GM19240 (cell line): ENCODE results near the gene ARPP21.
"Not testable (repeated sequence)": the region's sequence is repeated elsewhere in the genome, so short reads cannot be mapped to it uniquely, and the experiment has no call there.

Source experiments
- DNase-seq: peaks from one replicate; pipeline ENCODE4 v3.0.0; 2011; ENCODE audit warnings: low spot score; ENCODE audit not compliant: insufficient read length

The ARPP21 gene

DNA sequence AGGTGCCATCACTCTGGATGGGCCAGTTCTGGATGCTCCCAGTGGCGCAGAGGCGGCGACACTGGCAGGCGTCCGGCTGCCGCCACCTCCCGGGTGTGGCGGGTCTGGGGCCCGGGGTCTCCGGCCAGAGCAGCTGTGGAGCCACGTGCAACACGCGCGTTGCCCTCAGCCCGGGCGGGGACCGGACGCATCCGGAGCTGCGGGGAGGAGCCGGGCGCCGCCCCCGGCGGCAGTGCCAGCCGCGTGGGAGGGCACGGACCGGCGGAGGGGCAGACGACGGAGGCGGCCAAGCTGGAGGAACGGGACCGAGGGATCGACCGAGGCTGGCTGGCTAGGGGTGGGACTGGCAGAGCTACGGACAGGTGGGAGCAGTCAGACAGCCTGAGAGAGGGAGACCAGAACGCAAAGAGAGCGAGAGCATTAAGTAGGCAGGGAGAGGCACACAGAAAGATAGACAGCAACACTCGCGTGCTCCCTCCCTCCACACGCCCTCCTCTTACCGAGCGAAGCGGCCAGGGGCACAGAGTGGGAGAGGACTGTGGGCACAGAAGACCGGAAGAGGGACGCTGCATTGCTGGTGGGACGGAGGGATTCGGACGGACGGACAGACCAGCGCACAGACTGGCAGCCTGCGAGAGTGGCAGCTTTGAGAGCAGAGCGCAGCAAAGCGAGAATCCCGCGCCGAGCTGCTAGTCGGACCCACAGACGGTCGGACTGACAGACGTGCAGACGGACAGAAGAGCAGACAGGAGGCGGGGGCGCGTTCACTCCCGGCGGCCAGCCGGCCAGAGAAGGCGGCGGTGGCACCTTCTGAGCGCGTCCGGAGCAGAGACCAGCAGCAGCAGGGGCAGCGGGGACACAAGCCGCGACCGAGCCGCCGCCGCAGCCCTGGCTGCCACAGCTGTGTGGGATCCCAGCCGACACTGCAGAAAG lies at the start of gene ARPP21:
ARPP21 (plus strand) TSS at position 272 of the 933 bp plus-strand sequence. CDS start 42,227 bp downstream, outside the sequence.
- DNase-seq: no peak

DNA sequence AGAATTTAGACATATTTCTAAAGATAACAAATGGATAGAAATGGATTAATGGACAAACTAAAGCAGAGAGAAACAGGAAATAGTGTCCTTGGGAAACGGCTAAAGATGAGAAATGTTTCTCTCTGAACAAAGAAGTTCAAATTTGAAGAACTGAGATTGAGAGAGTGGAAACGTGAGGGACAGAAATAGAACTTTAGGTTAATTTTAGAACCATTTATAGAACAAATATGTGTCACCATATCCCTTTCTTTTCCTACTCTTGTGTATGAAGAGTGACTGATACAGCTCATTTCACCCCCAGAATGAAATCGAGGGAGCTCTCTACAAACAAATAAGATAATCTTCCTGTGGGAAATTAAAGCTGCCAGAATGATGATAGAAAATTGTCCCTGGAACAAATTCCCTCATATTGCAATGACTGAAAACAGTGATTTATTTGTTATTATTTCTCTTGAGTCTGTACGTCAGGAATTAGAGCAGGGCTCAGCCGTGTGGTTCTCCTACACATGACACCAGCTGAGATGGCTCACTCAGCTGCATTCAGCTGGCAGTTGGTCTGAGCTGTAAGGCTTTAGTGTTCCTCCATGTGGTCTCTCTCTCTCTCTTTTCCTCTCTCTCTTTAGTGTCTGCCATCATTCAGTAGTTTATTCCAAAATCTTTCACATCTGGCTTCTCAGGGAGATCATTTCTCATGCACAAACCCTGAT lies 46.6 kb upstream of the ARPP21 start:
- no peak for DNase-seq

- DNase-seq: no peak
Measured at GRCh38 chr3:35594739-35595138, 44.6 kb upstream of the ARPP21 start.

DNA sequence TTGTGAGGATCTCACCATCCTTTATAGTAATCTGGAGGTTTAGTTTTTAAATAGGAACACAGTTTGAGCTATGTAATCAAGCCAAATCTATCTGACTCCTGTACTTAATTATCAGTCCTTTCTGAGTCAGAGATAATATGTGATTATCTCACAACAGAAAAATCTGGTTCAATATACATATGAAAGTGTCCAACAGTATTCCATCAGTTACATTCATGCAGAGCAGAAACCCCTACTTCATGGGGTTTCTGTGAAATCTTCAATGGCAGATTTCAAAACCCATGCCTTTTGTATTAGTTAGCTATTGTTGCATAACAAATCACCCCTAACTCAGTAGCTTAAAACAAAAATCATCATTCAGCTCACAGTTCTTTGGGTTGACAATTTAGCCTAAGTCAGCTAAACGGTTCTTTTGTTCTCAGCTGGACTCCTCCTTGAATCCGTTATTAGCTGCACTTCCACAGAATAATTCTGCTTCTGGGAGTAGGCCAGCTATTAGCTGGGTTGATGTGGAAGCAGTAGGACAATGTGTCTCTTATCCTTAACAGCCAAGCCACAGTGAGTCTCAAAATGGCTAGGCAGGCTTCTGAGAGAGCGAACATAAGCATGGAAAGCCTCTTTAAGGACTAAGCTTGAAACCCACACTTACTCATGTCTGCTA lies 42.9 kb upstream of the ARPP21 start:
- DNase-seq: no peak

GRCh38 chr3:35597490-35597889 lies 41.8 kb upstream of the ARPP21 start:
- DNase-seq: no peak

DNA sequence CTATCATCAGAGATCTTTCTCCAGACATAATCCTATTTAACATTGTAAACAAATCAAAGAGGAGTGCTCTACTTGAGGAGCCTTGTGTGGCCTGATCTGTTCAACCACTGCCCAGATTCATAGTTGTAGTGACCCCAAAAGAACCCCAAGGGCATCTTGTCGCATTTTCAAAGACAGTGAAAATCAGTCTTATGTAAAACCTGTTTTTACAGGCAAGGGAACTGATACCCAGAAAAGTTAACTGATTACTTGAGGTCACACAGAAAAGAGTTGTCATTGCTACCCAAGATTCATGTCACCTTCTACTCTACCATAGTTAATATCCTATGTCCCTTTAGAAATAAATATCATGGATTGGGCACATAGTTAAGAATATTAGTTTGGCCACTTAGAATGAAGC lies 40.5 kb upstream of the ARPP21 start:
- DNase-seq: no peak

DNA sequence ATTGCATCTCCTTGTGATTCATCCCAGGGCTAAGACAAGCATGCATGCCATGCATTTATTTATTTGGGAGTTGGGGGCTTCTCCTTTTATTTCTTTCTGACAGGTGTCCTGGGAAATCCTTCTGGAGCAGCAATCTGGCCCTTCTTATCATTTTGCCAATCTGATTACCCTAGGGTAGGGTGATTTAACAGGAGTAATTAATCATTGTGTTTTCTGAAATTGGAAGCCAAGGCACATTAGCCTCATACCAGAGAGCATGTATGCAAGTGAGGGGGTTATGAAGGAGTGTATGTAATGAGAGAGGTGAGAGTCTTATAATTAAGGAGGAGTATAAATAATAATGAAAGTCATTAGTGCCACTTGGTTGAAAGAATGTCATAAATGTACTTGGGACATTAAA lies 37.4 kb upstream of the ARPP21 start:
- DNase-seq: no peak

GRCh38 chr3:35602395-35602936 lies 36.9 kb upstream of the ARPP21 start:
- DNase-seq: no peak

DNA sequence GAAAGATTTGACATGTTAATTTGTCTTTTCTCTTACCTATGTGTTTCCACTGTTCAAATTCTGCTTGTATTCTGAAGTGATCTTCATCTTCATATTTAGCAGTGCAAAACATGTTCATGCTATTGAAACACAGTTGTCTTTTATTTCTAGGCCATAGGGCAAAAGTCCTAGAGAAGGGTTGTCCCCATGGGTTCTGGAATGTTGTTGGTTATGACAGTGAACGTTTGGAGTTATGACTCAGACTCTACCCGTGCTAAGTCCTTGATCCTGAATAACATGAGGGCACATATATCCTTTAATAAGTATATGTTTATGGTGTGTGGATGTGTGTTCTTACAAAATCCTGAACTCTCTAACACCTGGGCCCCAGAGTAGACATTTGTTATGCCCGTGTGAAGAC lies 23.0 kb upstream of the ARPP21 start:
- DNase-seq: no peak

- no peak for DNase-seq
Measured at GRCh38 chr3:35617370-35617769, 22.0 kb upstream of the ARPP21 start.

GRCh38 chr3:35620238-35620637 lies 19.1 kb upstream of the ARPP21 start:
- not testable (repeated sequence) for DNase-seq

DNA sequence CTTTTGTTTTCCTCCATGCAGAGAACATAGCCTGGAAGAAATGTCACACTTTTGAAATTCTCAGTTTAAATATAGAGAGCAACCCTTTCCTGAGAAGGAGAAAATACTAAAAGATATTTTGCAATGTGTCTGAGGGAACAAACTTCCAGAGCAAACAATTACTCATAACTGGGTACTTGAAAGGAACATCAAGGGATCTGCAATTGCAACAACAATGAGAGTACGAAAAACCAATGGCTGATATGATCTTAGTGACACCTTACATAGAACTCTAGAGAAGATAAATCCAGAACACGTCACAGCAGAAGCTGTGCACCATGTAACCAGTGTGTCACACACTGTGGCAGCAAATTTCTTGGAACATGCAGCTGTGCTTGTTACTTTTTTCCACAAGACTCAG lies 14.6 kb upstream of the ARPP21 start:
- DNase-seq: no peak

DNA sequence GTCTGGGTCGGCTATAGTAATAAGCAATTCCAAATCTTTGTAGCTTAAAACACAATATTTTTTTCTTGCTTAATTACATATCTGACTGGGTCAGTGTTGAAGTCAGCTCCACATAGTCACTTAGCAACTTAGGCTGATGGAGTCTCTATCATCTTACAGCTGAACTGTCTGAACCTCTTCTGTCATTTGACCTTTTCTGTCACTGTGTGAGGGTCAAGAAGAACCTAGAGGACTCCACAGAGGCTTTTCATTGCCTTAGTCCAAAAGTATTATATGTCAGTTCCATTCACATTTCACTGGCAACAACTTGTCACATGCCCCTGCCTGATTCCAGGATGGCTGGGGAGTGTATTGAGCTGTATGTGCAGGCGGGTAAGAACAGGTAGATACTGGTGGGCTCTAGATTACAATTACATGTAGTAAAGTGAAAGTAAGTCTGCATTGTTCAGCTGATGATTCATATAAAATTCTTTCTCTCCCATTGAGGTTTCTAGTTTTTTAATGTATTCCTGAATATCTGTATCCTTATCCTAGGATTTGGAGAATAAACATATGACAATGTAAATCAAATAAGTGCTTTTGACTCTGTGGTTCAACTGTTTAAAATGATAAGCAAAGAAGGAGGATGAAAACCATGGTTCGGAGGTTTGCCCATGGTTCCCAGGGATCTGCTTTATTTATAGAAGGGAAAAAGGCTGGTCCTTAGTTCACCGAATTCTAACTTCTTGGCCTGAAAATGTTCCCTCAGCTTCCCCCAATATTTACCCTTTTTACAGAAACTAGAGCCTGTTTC lies 5.8 kb upstream of the ARPP21 start:
- no peak for DNase-seq

GRCh38 chr3:35635407-35635806 lies 3.9 kb upstream of the ARPP21 start:
- no peak for DNase-seq

- no peak for DNase-seq
Measured at GRCh38 chr3:35635926-35636683, 3.2 kb upstream of the ARPP21 start.

GRCh38 chr3:35638251-35638979 lies 910 bp upstream of the ARPP21 start:
- DNase-seq: no peak

DNA sequence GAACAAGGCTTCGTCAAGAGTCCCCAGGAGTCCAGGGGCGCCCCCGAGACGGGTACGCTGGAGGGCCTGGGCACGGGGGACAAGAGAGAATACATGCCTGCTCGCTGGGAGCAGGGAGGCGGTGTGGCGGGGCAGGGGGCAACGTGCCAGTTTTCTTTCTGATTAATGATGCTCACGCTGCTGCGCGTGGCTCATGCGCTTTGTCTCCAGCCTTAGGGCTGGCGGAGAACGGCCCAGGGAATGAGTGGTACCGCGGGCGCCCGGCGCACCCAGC lies 408 bp upstream of the ARPP21 start:
- DNase-seq: no peak

DNA sequence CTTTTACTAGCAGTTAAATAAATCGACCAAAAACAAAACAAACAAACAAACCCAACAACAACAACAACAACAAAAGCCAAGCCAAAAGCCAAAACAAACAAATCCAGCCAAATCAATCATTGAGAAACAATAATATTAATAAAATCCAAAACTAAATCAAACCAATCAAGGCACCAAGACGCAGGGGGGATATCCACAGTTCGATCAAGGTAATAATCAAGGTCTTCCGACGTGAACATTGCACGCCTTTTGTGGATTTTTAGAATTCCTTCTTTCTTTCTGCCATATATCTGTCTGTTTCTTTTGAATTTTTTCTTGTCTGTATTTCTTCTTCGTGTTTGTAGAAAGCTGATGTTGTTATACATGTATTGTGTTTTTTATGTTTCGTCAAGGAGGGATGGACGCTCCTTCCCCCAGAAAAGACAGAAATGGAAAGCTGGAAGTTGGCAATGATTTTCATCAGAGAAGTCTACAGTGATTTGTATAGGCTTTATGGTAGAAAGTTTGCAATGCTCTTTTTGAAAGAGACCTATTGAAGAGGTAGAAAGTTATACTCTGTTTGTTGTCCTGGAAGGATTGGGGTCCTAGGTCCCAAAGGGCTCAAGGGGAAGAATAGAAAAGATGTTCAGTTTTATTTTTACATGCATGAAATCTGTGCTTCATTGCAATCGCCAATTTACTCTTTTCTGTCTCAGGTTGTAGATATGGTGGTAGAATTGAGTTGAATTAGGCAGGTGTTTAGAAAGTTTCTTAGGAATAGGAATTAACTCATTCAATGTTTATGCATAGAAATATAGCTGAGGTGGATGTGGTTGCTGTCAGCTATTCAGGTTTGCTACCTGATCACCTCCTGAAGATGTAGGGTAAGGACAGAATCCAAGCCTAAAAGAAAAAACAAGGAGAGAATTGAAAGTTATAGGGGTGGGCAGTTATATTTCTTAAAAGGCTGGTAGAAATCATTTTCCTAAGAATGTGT lies 1.2 kb downstream of the ARPP21 start:
- DNase-seq: no peak

DNA sequence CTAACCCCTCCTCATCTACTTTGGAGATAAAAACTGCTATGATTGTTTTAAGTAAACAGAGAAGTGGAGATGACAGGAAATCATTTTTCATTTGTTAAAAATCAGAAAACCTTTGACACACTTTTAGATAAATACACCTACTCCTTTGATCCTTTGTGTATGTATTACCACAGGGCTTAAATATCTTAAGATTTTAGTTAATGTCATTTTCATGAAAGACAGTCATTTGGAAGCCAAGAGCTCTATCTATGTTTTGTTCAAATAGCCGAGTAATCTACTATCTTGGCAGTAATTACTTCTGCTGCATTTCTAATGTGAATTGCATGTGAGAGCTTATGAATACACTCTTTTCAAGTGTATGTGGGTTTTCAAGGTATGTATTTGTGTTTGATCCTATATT lies 2.0 kb downstream of the ARPP21 start:
- DNase-seq: no peak
